HG03060 (cell line): ENCODE data around the gene ARHGDIB.

ENCODE experiments used
- ATAC-seq: cut with Tn5 transposase; IDR thresholded peaks from one replicate; pipeline ENCODE4 v1.9.1; 2021; ENCODE audit warnings: low read depth, moderate number of reproducible peaks; ENCODE audit not compliant: unreplicated experiment

Gene ARHGDIB

DNA sequence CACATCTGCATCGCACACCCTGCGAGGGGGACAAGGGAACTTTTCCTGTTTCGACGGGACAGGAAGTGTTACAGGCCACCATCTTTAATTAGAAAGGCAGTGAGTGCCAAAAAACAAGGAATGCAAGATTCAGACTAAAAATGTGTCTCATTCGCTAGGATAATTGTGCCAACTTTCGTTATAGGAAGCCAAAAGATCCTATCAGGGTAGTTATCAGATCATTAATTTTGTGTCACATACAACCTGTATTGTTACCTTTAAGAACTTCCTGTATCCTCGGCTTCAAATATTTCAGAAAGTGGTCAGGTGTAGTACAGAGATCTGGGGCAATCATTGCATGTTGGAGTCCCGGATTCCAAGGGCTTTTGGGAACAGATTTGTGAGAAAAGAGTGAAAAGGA is 56.5 kb downstream of the ARHGDIB start:
- ATAC-seq: no peak

- no peak for ATAC-seq
These were observed 57.9 kb downstream of the ARHGDIB start for GRCh38 chr12:14903386-14904098.

- ATAC-seq: no peak
These were observed 58.9 kb downstream of the ARHGDIB start for GRCh38 chr12:14902465-14902864.

DNA sequence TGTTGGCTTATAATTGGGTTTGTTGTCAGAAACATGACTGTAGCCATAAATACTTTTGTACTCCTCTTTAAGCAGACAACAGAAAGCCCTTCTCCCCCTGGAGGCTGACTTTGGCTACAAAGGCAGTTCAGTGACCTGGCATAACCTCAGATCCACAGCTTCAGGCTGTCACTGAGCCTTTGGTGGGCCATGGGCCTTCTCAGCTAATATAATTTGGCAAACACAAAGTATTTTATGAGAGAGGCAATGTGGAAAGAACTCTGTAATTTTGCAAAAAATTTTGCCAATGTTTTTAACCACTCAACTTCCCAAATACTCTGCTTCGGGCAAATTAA is 60.2 kb downstream of the ARHGDIB start:
- no peak for ATAC-seq

- no peak for ATAC-seq
These were observed 60.7 kb downstream of the ARHGDIB start for GRCh38 chr12:14900521-14901227.

- no peak for ATAC-seq
These were observed 64.8 kb downstream of the ARHGDIB start for GRCh38 chr12:14896521-14897169.

GRCh38 chr12:14893506-14894250 is 67.7 kb downstream of the ARHGDIB start:
- ATAC-seq: no peak

DNA sequence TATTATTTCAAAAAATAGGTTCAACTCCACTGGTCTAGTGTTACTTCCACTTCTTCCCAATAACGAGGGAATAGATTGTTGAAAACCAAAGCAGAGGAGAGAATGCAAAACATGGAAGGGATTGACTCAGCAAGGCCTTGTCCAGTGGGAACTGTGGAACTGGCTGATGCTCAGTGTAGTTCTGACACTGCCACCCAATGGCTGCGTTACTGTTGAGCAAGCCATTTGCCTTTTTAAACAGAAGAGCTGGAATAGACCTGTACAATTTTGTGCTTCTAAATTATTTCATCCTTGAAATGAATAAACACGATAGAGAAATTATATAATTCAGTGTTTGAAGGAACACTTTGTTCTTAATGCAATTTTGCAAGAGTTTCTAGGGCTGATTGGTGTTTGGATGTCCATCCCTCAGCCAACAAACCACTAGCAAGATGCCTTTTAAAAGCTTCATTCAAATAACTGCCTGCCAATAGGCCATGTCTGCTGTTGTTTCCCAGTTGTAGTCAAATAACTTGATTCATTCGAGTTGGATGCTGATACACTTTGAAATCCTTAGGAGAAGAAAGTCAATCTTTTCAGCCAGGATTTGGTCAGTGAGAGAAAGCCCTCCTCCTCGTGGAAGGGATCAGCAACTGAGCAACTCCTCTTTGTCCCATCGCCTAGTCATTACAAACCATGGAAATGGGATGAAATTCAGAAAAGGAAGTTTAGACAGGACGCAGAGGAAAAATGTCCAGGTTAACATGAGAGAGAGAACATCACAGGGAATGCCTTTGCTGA is 68.5 kb downstream of the ARHGDIB start:
- no peak for ATAC-seq
